Stomach (tissue), 9 donors: ENCODE data around the gene MATN1. TPM values are rescaled to one million over a fixed set of nuclear protein-coding genes. Genes with fewer than 3 reads are reported as not detected.

Experiments
- DNase-seq, 2 donors: peaks; one replicate each; pipeline versions ENCODE4 v3.0.0 to v3.0.0-alpha.2; 2013 to 2019
- H3K27ac ChIP-seq, 5 donors: fragments of 200-600 bp in 4 of 5; sonication (generic) in 4 of 5; one replicate each; pipeline ENCODE4 v1.5.1; 2013 to 2019; ENCODE audit warnings: mild to moderate bottlenecking in 1 of 5, moderate library complexity in 1 of 5
- H3K27me3 ChIP-seq, 3 donors: fragments of 200-600 bp; sonication (generic); one replicate each; pipeline ENCODE4 v1.5.1; 2017 to 2019; ENCODE audit warnings: mixed run types in 1 of 3
- H3K36me3 ChIP-seq, 4 donors: fragments of 200-600 bp; sonication (generic); 1 replicate in 3 of 4; 2 replicates in 1 of 4; pipeline ENCODE4 v1.5.1; 2016 to 2019
- H3K4me1 ChIP-seq, 4 donors: fragments of 200-600 bp; sonication (generic); one replicate each; pipeline ENCODE4 v1.5.1; 2016 to 2019
- H3K4me3 ChIP-seq, 4 donors: fragments of 200-600 bp; sonication (generic) in 3 of 4; one replicate each; pipeline ENCODE4 v1.5.1; 2016 to 2019; ENCODE audit warnings: mild to moderate bottlenecking in 1 of 4
- H3K9me3 ChIP-seq, 4 donors: fragments of 200-600 bp; sonication (generic); one replicate each; pipeline ENCODE4 v1.5.1; 2016 to 2019
- EP300 ChIP-seq: sonication (generic); formaldehyde crosslinking; IDR thresholded peaks from one replicate; pipeline ENCODE4 v1.6.1; 2017; ENCODE audit warnings: antibody characterized with exemption
- POLR2A ChIP-seq, 4 donors: fragments of 450-650 bp; IDR thresholded peaks; one replicate each; pipeline ENCODE4 v1.6.1; 2016; ENCODE audit warnings: antibody characterized with exemption in 4 of 4, control low read depth in 2 of 4, mild to moderate bottlenecking in 1 of 4, moderate library complexity in 1 of 4
- POLR2AphosphoS5 ChIP-seq, 3 donors: sonication (generic); formaldehyde crosslinking; IDR thresholded peaks; one replicate each; pipeline ENCODE4 v1.6.1; 2016; ENCODE audit warnings: antibody characterized with exemption in 3 of 3
- WGBS, 5 donors: extraction: QIAGEN DNeasy Blood & Tissue Kit in 3 of 5; methylation state at CpG; one replicate each; pipeline versions ENCODE4 v1.1.5 to v1.1.7; 2013 to 2018; 5-methylcytosine and 5-hydroxymethylcytosine counted together
- intact Hi-C: fragments of 100-400 bp; cut with DNase I; formaldehyde crosslinking; loops from one replicate; pipeline ENCODE4 v1.15.1; 2023; ENCODE audit warnings: low total_unique reads
- polyA plus RNA-seq, 3 donors: library from polyadenylated mRNA; stranded (reverse); fragments of 200-250 nt; gene quantifications; one replicate each; pipeline ENCODE4 v1.2.3, GENCODE V29; 2013
- total RNA-seq, 5 donors: library from RNA; depleted of rRNA; stranded (reverse); fragments of >200 nt; gene quantifications; one replicate each; pipeline versions ENCODE4 v1.1.0 to v1.2.3, GENCODE V29; 2014 to 2016
- TF ChIP-seq, protein P1 (sequence below), 7 experiments: fragments of 450-650 bp in 4 of 7; fragments of 200-600 bp in 3 of 7; sonication (generic) in 3 of 7; IDR thresholded peaks; one replicate each; pipeline ENCODE4 v1.5.1; 2016 to 2019; ENCODE audit warnings: antibody characterized with exemption in 7 of 7, control low read depth in 2 of 7, mild to moderate bottlenecking in 1 of 7
- donor health status: healthy with polysubstance abuse.
- donor health status: Bipolar disorder and iron deficiency.
- donor health status: healthy.

The MATN1 gene
- total and polyA plus RNA-seq, 8 donors, result 1.7 TPM; not detected in 7

DNA sequence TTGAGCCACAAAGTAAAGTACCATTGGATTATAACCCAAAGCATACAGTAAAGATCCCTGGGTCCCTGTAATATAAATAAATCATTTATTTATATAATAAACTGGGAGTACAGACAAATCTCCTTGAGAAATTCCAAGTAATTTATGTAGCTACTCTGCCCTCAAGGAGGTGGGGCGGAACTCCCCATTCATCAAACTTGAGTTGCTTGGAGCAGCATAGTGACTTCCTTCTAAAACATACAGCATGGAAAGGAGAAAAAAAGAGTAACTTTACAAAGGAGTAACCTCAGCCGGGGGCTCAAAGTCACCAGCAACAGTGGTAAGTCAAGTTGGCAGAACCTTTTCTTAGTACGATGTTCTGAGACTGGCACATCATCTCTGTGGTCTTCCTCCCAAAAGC lies 29.7 kb upstream of the MATN1 start:
- Histone ChIP-seq H3K4me1 (peaks cover 4 to 50% (median 27%) of the 10 kb centered on the region in 4 donors), H3K36me3 (no peaks in the 10 kb centered on the region), H3K9me3 (no peaks in the 10 kb centered on the region), H3K4me3 (peak overlapping the region in 1 of 4 donors; percentile 44), H3K27ac (peak overlapping the region in 3 of 5 donors; percentile 42 to 90 (median 90)), H3K27me3 (peaks cover 0 to 10% (median 0%) of the 10 kb centered on the region in 3 donors)
- intact Hi-C loops, result no loop called here
- WGBS, 5 donors, result 47 to 72% (median 62%) methylated on average over 3 of the region's 3 CpGs
- TF ChIP-seq POLR2A (IDR thresholded peaks at IDR 0.05) (no peak), EP300 (no peak), POLR2AphosphoS5 (IDR thresholded peaks at IDR 0.05) (no peak)
- TF ChIP-seq, protein P1, sequence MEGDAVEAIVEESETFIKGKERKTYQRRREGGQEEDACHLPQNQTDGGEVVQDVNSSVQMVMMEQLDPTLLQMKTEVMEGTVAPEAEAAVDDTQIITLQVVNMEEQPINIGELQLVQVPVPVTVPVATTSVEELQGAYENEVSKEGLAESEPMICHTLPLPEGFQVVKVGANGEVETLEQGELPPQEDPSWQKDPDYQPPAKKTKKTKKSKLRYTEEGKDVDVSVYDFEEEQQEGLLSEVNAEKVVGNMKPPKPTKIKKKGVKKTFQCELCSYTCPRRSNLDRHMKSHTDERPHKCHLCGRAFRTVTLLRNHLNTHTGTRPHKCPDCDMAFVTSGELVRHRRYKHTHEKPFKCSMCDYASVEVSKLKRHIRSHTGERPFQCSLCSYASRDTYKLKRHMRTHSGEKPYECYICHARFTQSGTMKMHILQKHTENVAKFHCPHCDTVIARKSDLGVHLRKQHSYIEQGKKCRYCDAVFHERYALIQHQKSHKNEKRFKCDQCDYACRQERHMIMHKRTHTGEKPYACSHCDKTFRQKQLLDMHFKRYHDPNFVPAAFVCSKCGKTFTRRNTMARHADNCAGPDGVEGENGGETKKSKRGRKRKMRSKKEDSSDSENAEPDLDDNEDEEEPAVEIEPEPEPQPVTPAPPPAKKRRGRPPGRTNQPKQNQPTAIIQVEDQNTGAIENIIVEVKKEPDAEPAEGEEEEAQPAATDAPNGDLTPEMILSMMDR (IDR thresholded peaks at IDR 0.05), result no peak
- DNase-seq, result no peak

DNA sequence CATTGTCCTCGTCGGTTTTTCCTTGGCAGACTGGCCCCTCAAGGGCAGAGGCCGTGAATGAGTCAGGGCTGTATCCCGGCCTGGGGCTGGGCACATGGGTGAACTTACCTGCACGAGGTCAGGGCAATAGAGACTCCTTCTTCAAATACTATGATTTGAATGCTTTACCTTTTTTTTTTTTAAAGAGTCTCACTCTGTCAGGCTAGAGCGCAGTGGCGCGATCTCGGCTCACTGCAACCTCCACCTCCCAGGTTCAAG lies 29.2 kb upstream of the MATN1 start:
- Histone ChIP-seq H3K27ac (peak overlapping the region in 3 of 5 donors; percentile 42 to 90 (median 90)), H3K4me3 (peak overlapping the region in 1 of 4 donors; percentile 4), H3K9me3 (no peaks in the 10 kb centered on the region), H3K27me3 (peaks cover 0 to 10% (median 0%) of the 10 kb centered on the region in 3 donors), H3K4me1 (peaks cover 5 to 54% (median 27%) of the 10 kb centered on the region in 4 donors), H3K36me3 (no peaks in the 10 kb centered on the region)
- no peak for DNase-seq
- WGBS, 5 donors, result 47 to 67% (median 59%) methylated on average over 9 of the region's 9 CpGs
- TF ChIP-seq POLR2AphosphoS5 (IDR thresholded peaks at IDR 0.05) (no peak), POLR2A (IDR thresholded peaks at IDR 0.05) (no peak), EP300 (no peak)
- TF ChIP-seq, protein P1 (IDR thresholded peaks at IDR 0.05), result no peak
- intact Hi-C loops, result no loop called here

DNA sequence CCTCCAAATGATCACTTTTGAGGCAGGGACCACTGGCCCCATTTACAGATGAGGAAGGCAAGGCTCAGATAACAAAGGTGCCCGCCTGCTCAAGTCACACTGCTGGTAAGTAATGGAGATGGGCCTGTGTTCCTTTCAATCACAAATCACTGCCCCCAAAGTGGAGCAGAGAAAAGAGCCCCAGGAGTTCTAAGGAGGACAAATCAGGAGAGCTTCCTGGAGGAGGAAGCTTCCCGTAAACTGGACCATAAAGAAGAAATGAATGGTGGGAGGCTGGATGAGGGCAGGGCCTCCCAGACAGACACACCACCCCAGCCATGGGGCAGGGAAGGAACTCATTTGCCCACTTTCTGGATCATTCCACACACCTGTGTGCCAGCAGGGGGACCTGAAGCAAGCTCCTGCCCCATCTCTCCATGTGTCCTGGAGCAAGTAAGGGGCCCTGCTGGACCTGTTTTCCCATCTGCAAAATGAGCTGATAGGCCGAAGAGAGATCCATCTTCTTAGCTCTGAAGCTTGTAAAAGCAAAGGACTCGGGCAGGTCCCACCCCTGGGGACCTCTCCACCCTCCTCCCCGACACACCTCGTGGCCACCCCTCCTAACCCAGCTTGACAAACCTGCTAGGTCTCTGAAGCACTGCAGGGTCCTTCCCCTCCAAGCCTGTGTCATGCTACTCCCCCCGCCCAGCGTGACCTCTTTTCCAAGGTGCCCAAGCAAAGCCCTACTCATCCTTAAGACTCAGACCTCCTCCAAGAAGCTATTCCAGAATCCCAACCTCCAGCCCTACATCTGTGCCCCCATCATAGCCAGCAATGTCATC lies 28.7 kb upstream of the MATN1 start:
- peaks cover 0 to 10% (median 0%) of the 10 kb centered on the region in 3 donors for H3K27me3 ChIP-seq
- 64 to 96% (median 71%) methylated on average over 4 to 8 of the region's 8 CpGs for WGBS, 5 donors
- TF ChIP-seq POLR2A (IDR thresholded peaks at IDR 0.05) (no peak), EP300 (no peak), POLR2AphosphoS5 (IDR thresholded peaks at IDR 0.05) (no peak)
- TF ChIP-seq, protein P1 (IDR thresholded peaks at IDR 0.05), result no peak
- intact Hi-C loops, result no loop called here
- DNase-seq, result no peak
- H3K4me3 ChIP-seq, result peak overlapping the region in 1 of 4 donors; percentile 4
- no peaks in the 10 kb centered on the region for H3K36me3 ChIP-seq
- H3K27ac ChIP-seq, result peak overlapping the region in 3 of 5 donors; percentile 11 to 90 (median 42)
- H3K9me3 ChIP-seq, result no peaks in the 10 kb centered on the region
- H3K4me1 ChIP-seq, result peaks cover 8 to 59% (median 25%) of the 10 kb centered on the region in 4 donors

DNA sequence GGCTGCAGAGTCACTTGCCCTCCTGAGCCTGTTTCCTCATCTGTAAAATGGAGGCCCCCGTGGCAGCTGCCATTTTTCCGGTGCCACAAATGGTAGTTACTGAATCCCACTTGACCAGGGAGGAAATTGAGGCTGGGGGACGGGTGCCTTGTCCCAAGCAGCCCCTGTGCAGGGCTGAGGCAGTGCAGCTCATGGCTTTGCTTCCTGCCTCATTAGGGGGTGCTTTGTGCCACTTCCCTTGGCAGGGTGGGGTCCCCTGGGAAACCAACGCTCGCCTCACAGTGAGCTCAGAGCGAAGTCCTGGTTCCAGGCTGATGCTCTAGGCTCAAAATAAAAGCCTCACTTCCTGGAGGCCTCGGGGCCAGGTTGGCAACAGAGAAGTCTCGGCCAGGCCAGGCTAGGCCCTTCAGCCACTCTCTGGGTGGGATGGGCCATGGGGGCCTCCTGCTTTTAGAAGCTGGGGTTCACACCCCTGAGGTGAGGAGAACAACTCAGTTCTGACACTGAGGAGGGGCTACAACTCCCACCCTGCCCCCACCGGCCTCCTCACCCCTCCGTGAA lies 27.4 kb upstream of the MATN1 start:
- DNase-seq, result no peak
- 65 to 81% (median 80%) methylated on average over 9 to 10 of the region's 10 CpGs for WGBS, 5 donors
- no peak overlapping the region for H3K4me3 ChIP-seq
- intact Hi-C loops, result no loop called here
- H3K9me3 ChIP-seq, result no peaks in the 10 kb centered on the region
- no peaks in the 10 kb centered on the region for H3K36me3 ChIP-seq
- peaks cover 0 to 10% (median 0%) of the 10 kb centered on the region in 3 donors for H3K27me3 ChIP-seq
- H3K4me1 ChIP-seq, result peaks cover 8 to 71% (median 22%) of the 10 kb centered on the region in 4 donors
- peak overlapping the region in 4 of 5 donors; percentile 53 to 72 (median 56) for H3K27ac ChIP-seq
- TF ChIP-seq, protein P1 (IDR thresholded peaks at IDR 0.05), result no peak
- TF ChIP-seq POLR2AphosphoS5 (IDR thresholded peaks at IDR 0.05) (no peak), EP300 (no peak), POLR2A (IDR thresholded peaks at IDR 0.05) (no peak)
